Measurements from ENCODE around the gene DKK1. TPM values are rescaled to one million over a fixed set of nuclear protein-coding genes. Genes with fewer than 3 reads are reported as not detected.

DKK1 gene
- total RNA-seq, 1 donor from 2014 or later = 13.7 TPM

DNA sequence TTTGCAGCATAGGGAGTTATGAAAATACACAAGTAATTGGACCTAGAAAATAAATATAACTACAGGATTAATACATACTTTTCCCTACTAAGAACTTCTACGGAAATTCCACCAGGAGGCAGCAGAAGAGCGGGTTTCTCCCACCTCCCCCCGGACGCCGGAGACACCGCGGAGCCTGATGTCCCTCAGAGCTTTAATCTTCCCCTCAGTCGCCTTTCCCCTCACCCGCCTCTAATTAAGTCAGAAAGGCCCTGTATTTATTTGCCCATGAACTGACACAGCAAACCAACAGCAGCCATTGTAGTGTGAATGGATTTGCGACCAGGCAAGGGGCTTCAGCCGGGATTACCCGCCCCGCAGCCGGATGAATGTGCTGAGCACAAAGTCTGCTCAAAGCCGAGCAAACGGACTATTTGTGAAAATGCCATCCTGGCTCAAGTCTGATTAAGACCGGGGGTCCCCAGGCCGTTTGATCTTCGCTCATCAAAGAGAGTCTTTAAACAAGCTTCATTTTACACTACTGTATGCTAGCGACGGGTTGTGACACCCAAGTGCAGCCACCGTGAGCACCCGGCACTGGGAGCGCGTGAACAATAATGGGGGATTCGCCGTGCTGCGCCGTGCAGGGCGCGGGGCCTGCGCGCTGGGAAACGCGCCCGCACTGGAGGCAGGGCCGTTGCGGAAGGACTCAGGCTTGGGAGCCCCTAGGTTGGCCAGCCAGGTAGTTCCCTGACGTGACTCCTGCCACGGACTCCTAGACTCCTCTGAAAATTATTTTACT, 5.6 kb upstream of the DKK1 start:
- DNase-seq (ENCODE audit: low read depth) = peak; percentile 55
- H3K4me3 Mint-ChIP-seq (ENCODE audit: unreplicated experiment) = peak overlapping the region; percentile 87
- peaks cover 3% of the 10 kb centered on the region for H3K4me1 Mint-ChIP-seq (ENCODE audit: low read depth, unreplicated experiment)
- Histone ChIP-seq H3K27ac (ENCODE audit: low read depth, low read length) (peak overlapping the region; percentile 46), H3K36me3 (ENCODE audit: insufficient read depth, low read length) (no peaks in the 10 kb centered on the region), H3K27me3 (ENCODE audit: insufficient read depth, low read length) (no peaks in the 10 kb centered on the region), H3K9me3 (ENCODE audit: insufficient read depth, low read depth, low read length) (no peaks in the 10 kb centered on the region), H3K4me3 (ENCODE audit: insufficient read depth, low read depth, low read length) (peak overlapping the region; percentile 69), H3K4me1 (ENCODE audit: insufficient read depth, low read length) (peaks cover 5% of the 10 kb centered on the region), H2AFZ (ENCODE audit: low read depth, low read length) (peak overlapping the region; percentile 94), H4K20me1 (ENCODE audit: insufficient read depth, low read length) (no peaks in the 10 kb centered on the region), H3K9ac (ENCODE audit: low read length) (peak overlapping the region; percentile 78), H3K79me2 (ENCODE audit: insufficient read depth, low read length) (no peaks in the 10 kb centered on the region), H3K4me2 (ENCODE audit: low read length) (peak overlapping the region; percentile 91)
- H3K9me3 Mint-ChIP-seq (ENCODE audit: unreplicated experiment) = no peaks in the 10 kb centered on the region
- no peak for TF ChIP-seq EZH2 (IDR thresholded peaks at IDR 0.05; ENCODE audit: insufficient read depth, low read length)
- TF ChIP-seq, protein P1, sequence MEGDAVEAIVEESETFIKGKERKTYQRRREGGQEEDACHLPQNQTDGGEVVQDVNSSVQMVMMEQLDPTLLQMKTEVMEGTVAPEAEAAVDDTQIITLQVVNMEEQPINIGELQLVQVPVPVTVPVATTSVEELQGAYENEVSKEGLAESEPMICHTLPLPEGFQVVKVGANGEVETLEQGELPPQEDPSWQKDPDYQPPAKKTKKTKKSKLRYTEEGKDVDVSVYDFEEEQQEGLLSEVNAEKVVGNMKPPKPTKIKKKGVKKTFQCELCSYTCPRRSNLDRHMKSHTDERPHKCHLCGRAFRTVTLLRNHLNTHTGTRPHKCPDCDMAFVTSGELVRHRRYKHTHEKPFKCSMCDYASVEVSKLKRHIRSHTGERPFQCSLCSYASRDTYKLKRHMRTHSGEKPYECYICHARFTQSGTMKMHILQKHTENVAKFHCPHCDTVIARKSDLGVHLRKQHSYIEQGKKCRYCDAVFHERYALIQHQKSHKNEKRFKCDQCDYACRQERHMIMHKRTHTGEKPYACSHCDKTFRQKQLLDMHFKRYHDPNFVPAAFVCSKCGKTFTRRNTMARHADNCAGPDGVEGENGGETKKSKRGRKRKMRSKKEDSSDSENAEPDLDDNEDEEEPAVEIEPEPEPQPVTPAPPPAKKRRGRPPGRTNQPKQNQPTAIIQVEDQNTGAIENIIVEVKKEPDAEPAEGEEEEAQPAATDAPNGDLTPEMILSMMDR (IDR thresholded peaks at IDR 0.05; ENCODE audit: insufficient read depth, low read depth, low read length) = peak; percentile 69
- peaks cover 24% of the 10 kb centered on the region for H3K27me3 Mint-ChIP-seq (ENCODE audit: low read depth, unreplicated experiment)
- no peaks in the 10 kb centered on the region for H3K36me3 Mint-ChIP-seq (ENCODE audit: low read depth, unreplicated experiment)
- no peak for FAIRE-seq
- peak overlapping the region; percentile 53 for H3K27ac Mint-ChIP-seq (ENCODE audit: unreplicated experiment)

DNA sequence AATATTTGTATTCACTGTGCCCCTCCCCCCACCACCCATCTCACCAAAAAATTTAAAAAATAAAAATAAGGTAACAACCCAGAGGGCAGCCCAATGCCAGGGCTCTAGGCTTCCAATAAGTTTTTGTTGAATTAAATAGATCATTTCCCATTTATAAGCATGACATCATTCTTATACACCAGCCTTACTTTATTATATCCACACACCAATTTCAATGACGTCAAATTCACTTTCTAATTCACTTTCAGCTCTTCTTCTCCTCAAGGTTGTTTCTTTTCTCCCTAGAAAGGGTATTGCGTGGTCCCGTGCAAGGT, 1.2 kb upstream of the DKK1 start:
- no peak for TF ChIP-seq EZH2 (IDR thresholded peaks at IDR 0.05; ENCODE audit: insufficient read depth, low read length)
- TF ChIP-seq, protein P1 (IDR thresholded peaks at IDR 0.05; ENCODE audit: insufficient read depth, low read depth, low read length) = no peak
- H4K20me1 ChIP-seq (ENCODE audit: insufficient read depth, low read length) = no peaks in the 10 kb centered on the region
- H3K4me1 ChIP-seq (ENCODE audit: insufficient read depth, low read length) = peaks cover 20% of the 10 kb centered on the region
- H3K79me2 ChIP-seq (ENCODE audit: insufficient read depth, low read length) = peaks cover 25% of the 10 kb centered on the region
- Mint-ChIP-seq H3K27me3 (ENCODE audit: low read depth, unreplicated experiment) (peaks cover 28% of the 10 kb centered on the region), H3K36me3 (ENCODE audit: low read depth, unreplicated experiment) (no peaks in the 10 kb centered on the region), H3K27ac (ENCODE audit: unreplicated experiment) (no peak overlapping the region), H3K4me3 (ENCODE audit: unreplicated experiment) (peak overlapping the region; percentile 91), H3K4me1 (ENCODE audit: low read depth, unreplicated experiment) (peaks cover 18% of the 10 kb centered on the region), H3K9me3 (ENCODE audit: unreplicated experiment) (no peaks in the 10 kb centered on the region)
- H3K27me3 ChIP-seq (ENCODE audit: insufficient read depth, low read length) = no peaks in the 10 kb centered on the region
- FAIRE-seq (no peak), DNase-seq (ENCODE audit: low read depth) (no peak)
- H3K9me3 ChIP-seq (ENCODE audit: insufficient read depth, low read depth, low read length) = no peaks in the 10 kb centered on the region
- H3K4me3 ChIP-seq (ENCODE audit: insufficient read depth, low read depth, low read length) = peak overlapping the region; percentile 89
- peak overlapping the region; percentile 93 for H3K4me2 ChIP-seq (ENCODE audit: low read length)
- H3K36me3 ChIP-seq (ENCODE audit: insufficient read depth, low read length) = peaks cover 3% of the 10 kb centered on the region
- H2AFZ ChIP-seq (ENCODE audit: low read depth, low read length) = peak overlapping the region; percentile 89
- H3K27ac ChIP-seq (ENCODE audit: low read depth, low read length) = peak overlapping the region; percentile 84
- H3K9ac ChIP-seq (ENCODE audit: low read length) = peak overlapping the region; percentile 89

Data from astrocyte (in vitro differentiated cells and primary cell).